Right atrium auricular region (tissue), 2 donors: ENCODE results near the gene SMIM44. TPM values are rescaled to one million over a fixed set of nuclear protein-coding genes. Genes with fewer than 3 reads are reported as not detected.
"Not testable (repeated sequence)": the region's sequence is repeated elsewhere in the genome, so short reads cannot be mapped to it uniquely, and the experiment has no call there.

Source experiments
- DNase-seq: peaks from one replicate; pipeline ENCODE4 v3.0.0-alpha.2; 2019; ENCODE audit warnings: low spot score
- H3K27ac ChIP-seq, 2 donors: fragments of 200-600 bp; sonication (generic); 1 replicate in 1 of 2; 2 replicates in 1 of 2; pipeline ENCODE4 v1.5.1; 2016 to 2019
- H3K27me3 ChIP-seq, 2 donors: fragments of 200-600 bp; sonication (generic); one replicate each; pipeline versions ENCODE4 v1.5.1 to v1.6.0; 2017 to 2019
- H3K36me3 ChIP-seq: fragments of 200-600 bp; sonication (generic); one replicate; pipeline ENCODE4 v1.5.1; 2016
- H3K4me1 ChIP-seq, 2 donors: fragments of 200-600 bp; sonication (generic); one replicate each; pipeline versions ENCODE4 v1.5.1 to v1.6.0; 2017 to 2019
- H3K4me3 ChIP-seq, 2 donors: fragments of 200-600 bp; sonication (generic); 1 replicate in 1 of 2; 2 replicates in 1 of 2; pipeline ENCODE4 v1.5.1; 2017 to 2019; ENCODE audit warnings: mild to moderate bottlenecking in 1 of 2, moderate library complexity in 1 of 2
- H3K9me3 ChIP-seq, 2 donors: fragments of 200-600 bp; sonication (generic); one replicate each; pipeline ENCODE4 v1.5.1; 2019
- CTCF ChIP-seq, 2 donors: fragments of 200-600 bp; sonication (generic); IDR thresholded peaks; one replicate each; pipeline ENCODE4 v1.5.1; 2019; ENCODE audit warnings: antibody characterized with exemption in 2 of 2
- total RNA-seq, 2 donors: library from RNA; depleted of rRNA; stranded (reverse); fragments of >200 nt; gene quantifications; one replicate each; pipeline ENCODE4 v1.1.0, GENCODE V29; 2016

The SMIM44 gene
- total RNA-seq = not detected

DNA sequence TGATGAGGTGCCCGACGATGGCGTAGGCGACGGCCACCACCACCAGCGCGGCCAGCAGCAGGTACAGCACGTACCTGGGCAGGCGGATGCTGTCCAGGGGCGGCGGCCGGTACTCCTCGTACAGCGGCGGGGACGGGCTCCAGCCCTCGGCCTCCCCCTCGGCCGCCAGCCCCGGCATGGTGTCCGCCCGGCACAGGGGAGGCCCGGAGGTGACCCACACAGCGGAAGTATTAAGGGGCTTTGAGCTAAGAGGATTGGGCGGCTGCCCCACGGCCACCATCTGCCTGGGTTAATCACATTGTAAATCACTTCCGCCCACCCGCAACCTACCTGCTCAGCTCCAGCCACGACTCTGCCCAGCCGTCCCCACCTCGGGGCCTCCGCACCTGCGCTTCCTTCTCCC, at the start of gene SMIM44:
TSS of gene SMIM44 (minus strand) at position 216 of the 403 bp plus-strand sequence. CDS start at position 178, 38 bp downstream.
- DNase-seq = no peak
- peaks cover 0 to 10% of the 10 kb centered on the region in 2 donors for H3K27me3 ChIP-seq
- no peaks in the 10 kb centered on the region for H3K36me3 ChIP-seq
- no peak within 1 kb of the TSS for H3K27ac ChIP-seq
- H3K4me1 ChIP-seq = no peaks in the 10 kb centered on the region
- no peak for TF ChIP-seq CTCF (IDR thresholded peaks at IDR 0.05)
- no peak within 1 kb of the TSS for H3K4me3 ChIP-seq
- H3K9me3 ChIP-seq = no peaks in the 10 kb centered on the region

GRCh38 chr19:3533033-3533432, 49.8 kb upstream of the SMIM44 start:
- TF ChIP-seq CTCF (IDR thresholded peaks at IDR 0.05) = no peak
- no peak for DNase-seq
- Histone ChIP-seq H3K27ac (no peak overlapping the region), H3K36me3 (peaks cover 56% of the 10 kb centered on the region), H3K27me3 (no peaks in the 10 kb centered on the region), H3K9me3 (no peaks in the 10 kb centered on the region), H3K4me1 (peaks cover 0 to 6% of the 10 kb centered on the region in 2 donors), H3K4me3 (no peak overlapping the region)

GRCh38 chr19:3532154-3532786, 49.0 kb upstream of the SMIM44 start:
- Histone ChIP-seq H3K27ac (no peak overlapping the region), H3K9me3 (no peaks in the 10 kb centered on the region), H3K4me1 (peaks cover 0 to 6% of the 10 kb centered on the region in 2 donors), H3K4me3 (no peak overlapping the region), H3K27me3 (no peaks in the 10 kb centered on the region), H3K36me3 (peaks cover 64% of the 10 kb centered on the region)
- TF ChIP-seq CTCF (IDR thresholded peaks at IDR 0.05) = no peak
- DNase-seq = no peak

- H3K4me1 ChIP-seq = peaks cover 0 to 6% of the 10 kb centered on the region in 2 donors
- no peaks in the 10 kb centered on the region for H3K27me3 ChIP-seq
- H3K36me3 ChIP-seq = peaks cover 70% of the 10 kb centered on the region
- H3K9me3 ChIP-seq = no peaks in the 10 kb centered on the region
- H3K27ac ChIP-seq = no peak overlapping the region
- no peak overlapping the region for H3K4me3 ChIP-seq
- no peak for DNase-seq
- TF ChIP-seq CTCF (IDR thresholded peaks at IDR 0.05) = no peak
Observed at GRCh38 chr19:3531716-3532115, 48.5 kb upstream of the SMIM44 start.

DNA sequence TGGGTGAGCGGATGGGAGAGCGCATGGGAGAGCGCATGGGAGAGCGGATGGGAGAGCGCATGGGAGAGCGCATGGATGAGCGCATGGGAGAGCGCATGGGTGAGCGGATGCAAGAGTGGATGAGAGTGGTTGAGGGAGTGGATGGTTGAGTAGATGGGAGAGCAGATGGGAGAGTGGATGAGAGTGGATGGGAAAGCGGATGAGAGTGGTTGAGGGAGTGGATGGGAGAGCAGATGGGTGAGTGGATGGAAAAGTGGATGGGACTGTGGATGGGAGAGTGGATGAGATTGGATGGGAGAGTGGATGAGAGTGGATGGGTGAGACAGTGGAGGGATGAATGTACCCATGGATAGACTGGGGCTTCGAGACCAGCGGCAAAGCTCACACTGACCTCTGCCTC, 47.1 kb upstream of the SMIM44 start:
- DNase-seq = no peak
- Histone ChIP-seq H3K4me3 (no peak overlapping the region), H3K36me3 (peaks cover 76% of the 10 kb centered on the region), H3K9me3 (no peaks in the 10 kb centered on the region), H3K4me1 (no peaks in the 10 kb centered on the region), H3K27ac (no peak overlapping the region), H3K27me3 (no peaks in the 10 kb centered on the region)
- TF ChIP-seq CTCF (IDR thresholded peaks at IDR 0.05) = no peak

- not testable (repeated sequence) for DNase-seq, H3K4me3 ChIP-seq, H3K27ac ChIP-seq, H3K9me3 ChIP-seq, H3K27me3 ChIP-seq, H3K4me1 ChIP-seq
- peaks cover 72% of the 10 kb centered on the region for H3K36me3 ChIP-seq
Observed at GRCh38 chr19:3529299-3529698, 46.1 kb upstream of the SMIM44 start.
